ENCODE data around the gene KLHL8. TPM values are rescaled to one million over a fixed set of nuclear protein-coding genes. Genes with fewer than 3 reads are reported as not detected.

The KLHL8 gene
- total RNA-seq, 1 donor from 2014 or later, result 11.5 TPM

- peaks cover 57% of the 10 kb centered on the region for H3K36me3 Mint-ChIP-seq (ENCODE audit: unreplicated experiment)
- H3K27ac Mint-ChIP-seq (ENCODE audit: unreplicated experiment), result no peak overlapping the region
- TF ChIP-seq, protein P1, sequence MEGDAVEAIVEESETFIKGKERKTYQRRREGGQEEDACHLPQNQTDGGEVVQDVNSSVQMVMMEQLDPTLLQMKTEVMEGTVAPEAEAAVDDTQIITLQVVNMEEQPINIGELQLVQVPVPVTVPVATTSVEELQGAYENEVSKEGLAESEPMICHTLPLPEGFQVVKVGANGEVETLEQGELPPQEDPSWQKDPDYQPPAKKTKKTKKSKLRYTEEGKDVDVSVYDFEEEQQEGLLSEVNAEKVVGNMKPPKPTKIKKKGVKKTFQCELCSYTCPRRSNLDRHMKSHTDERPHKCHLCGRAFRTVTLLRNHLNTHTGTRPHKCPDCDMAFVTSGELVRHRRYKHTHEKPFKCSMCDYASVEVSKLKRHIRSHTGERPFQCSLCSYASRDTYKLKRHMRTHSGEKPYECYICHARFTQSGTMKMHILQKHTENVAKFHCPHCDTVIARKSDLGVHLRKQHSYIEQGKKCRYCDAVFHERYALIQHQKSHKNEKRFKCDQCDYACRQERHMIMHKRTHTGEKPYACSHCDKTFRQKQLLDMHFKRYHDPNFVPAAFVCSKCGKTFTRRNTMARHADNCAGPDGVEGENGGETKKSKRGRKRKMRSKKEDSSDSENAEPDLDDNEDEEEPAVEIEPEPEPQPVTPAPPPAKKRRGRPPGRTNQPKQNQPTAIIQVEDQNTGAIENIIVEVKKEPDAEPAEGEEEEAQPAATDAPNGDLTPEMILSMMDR (IDR thresholded peaks at IDR 0.05), result no peak
- no peak overlapping the region for H3K4me3 Mint-ChIP-seq (ENCODE audit: unreplicated experiment)
- no peaks in the 10 kb centered on the region for H3K4me1 Mint-ChIP-seq (ENCODE audit: unreplicated experiment)
- no peak for DNase-seq (ENCODE audit: extremely low spot score, unreplicated experiment)
- no peaks in the 10 kb centered on the region for H3K9me3 Mint-ChIP-seq (ENCODE audit: unreplicated experiment)
- H3K27me3 Mint-ChIP-seq (ENCODE audit: unreplicated experiment), result no peaks in the 10 kb centered on the region
These were observed 86.3 kb downstream of the KLHL8 start for GRCh38 chr4:87134122-87134521.

DNA sequence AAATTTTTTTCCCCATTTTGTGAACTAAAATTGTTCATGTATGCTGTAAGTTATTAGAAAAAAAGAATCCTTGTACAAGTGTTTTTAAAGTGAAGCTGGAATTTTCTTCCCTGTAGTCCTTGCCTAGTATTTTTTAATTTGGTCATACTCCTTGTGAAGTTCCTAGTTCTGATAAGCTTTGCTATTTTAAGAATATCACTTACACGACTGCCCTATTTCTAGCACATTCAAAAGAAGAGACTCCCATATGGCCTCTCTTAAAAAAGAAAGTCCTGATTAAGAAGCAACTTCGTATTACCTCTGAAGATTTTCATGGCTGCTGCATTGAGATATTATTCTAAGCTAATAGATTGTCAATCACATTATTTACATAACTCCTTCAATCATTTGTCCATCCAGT, 87.2 kb downstream of the KLHL8 start:
- H3K36me3 Mint-ChIP-seq (ENCODE audit: unreplicated experiment), result peaks cover 60% of the 10 kb centered on the region
- DNase-seq (ENCODE audit: extremely low spot score, unreplicated experiment), result no peak
- no peaks in the 10 kb centered on the region for H3K4me1 Mint-ChIP-seq (ENCODE audit: unreplicated experiment)
- TF ChIP-seq, protein P1 (IDR thresholded peaks at IDR 0.05), result no peak
- H3K27me3 Mint-ChIP-seq (ENCODE audit: unreplicated experiment), result no peaks in the 10 kb centered on the region
- no peak overlapping the region for H3K27ac Mint-ChIP-seq (ENCODE audit: unreplicated experiment)
- H3K4me3 Mint-ChIP-seq (ENCODE audit: unreplicated experiment), result no peak overlapping the region
- no peaks in the 10 kb centered on the region for H3K9me3 Mint-ChIP-seq (ENCODE audit: unreplicated experiment)

DNA sequence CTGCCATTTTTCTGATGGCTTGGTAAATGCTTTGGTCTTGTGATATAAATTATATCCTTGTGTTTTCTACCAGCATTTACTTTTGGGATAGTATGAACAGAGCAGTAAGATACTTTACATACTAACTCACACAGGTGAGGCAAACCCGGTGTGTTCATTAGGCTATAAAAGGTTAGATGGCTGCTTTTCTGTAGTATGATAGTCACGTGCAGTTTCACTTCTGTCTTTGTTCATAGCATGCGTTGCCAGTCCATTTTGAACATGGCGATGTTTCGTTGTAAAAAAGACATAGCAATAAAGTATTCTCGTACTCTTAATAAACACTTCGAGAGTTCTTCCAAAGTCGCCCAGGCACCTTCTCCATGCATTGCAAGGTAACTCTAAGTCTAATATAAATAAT, 88.4 kb downstream of the KLHL8 start:
- H3K4me3 Mint-ChIP-seq (ENCODE audit: unreplicated experiment), result no peak overlapping the region
- H3K27ac Mint-ChIP-seq (ENCODE audit: unreplicated experiment), result no peak overlapping the region
- H3K27me3 Mint-ChIP-seq (ENCODE audit: unreplicated experiment), result no peaks in the 10 kb centered on the region
- no peaks in the 10 kb centered on the region for H3K4me1 Mint-ChIP-seq (ENCODE audit: unreplicated experiment)
- H3K36me3 Mint-ChIP-seq (ENCODE audit: unreplicated experiment), result peaks cover 64% of the 10 kb centered on the region
- no peak for DNase-seq (ENCODE audit: extremely low spot score, unreplicated experiment)
- H3K9me3 Mint-ChIP-seq (ENCODE audit: unreplicated experiment), result no peaks in the 10 kb centered on the region
- TF ChIP-seq, protein P1 (IDR thresholded peaks at IDR 0.05), result no peak

DNA sequence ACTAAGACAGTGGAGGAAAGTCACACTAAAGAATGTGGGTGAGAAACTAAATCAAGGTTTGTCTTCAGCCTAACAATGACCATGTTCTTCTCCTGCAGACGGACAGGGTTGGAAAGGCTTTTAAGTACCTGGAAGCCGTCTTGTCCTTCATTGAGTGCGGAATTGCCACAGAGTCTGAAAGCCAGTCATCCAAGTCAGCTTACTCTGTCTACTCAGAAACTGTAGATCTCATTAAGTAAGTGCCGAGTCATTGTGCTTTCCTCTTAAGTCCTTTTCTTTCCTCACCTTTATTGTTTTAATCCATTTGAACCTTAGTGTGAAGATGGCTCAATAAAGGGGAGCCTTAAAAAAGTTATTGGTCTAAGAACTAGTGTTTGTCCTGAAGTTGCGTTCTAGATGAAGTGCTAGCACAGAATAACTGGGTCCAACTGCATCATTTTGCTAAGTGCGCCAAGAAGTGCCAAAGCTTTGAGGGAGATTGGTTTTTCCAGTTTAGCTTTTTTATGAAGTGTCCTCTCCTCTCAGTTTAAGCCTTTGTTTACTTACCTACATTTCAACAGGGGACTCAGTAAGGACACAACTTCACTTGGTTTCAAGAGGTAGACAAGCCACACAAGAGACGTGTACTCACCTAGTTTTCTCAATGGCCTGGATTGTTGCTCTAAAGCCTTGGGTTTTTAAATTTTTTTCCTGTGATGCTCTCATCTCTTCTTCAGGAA, 89.3 kb downstream of the KLHL8 start:
- Mint-ChIP-seq H3K4me1 (ENCODE audit: unreplicated experiment) (no peaks in the 10 kb centered on the region), H3K27me3 (ENCODE audit: unreplicated experiment) (no peaks in the 10 kb centered on the region), H3K36me3 (ENCODE audit: unreplicated experiment) (peaks cover 66% of the 10 kb centered on the region), H3K27ac (ENCODE audit: unreplicated experiment) (no peak overlapping the region), H3K9me3 (ENCODE audit: unreplicated experiment) (no peaks in the 10 kb centered on the region), H3K4me3 (ENCODE audit: unreplicated experiment) (no peak overlapping the region)
- DNase-seq (ENCODE audit: extremely low spot score, unreplicated experiment), result no peak
- TF ChIP-seq, protein P1 (IDR thresholded peaks at IDR 0.05), result no peak

DNA sequence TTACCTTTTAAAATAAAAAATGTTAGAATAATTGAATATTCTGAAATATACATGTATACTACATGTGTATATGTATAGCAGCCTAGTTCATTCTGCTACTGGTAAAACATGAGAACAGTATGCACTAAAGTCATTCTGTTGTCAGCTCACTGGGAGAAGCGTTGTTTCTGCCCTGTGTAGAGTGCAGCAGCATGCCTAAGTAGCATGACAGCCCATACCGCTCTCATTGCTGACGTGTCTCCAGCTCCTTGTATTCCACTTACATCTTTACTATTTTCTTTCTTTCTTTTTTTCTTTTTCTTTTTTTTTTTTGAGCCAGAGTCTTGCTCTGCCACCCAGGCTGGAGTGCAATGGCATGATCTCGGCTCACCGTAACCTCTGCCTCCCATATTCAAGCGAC, 90.7 kb downstream of the KLHL8 start:
- Mint-ChIP-seq H3K9me3 (ENCODE audit: unreplicated experiment) (no peaks in the 10 kb centered on the region), H3K27ac (ENCODE audit: unreplicated experiment) (no peak overlapping the region), H3K36me3 (ENCODE audit: unreplicated experiment) (peaks cover 65% of the 10 kb centered on the region), H3K4me3 (ENCODE audit: unreplicated experiment) (no peak overlapping the region), H3K27me3 (ENCODE audit: unreplicated experiment) (no peaks in the 10 kb centered on the region), H3K4me1 (ENCODE audit: unreplicated experiment) (no peaks in the 10 kb centered on the region)
- DNase-seq (ENCODE audit: extremely low spot score, unreplicated experiment), result no peak
- TF ChIP-seq, protein P1 (IDR thresholded peaks at IDR 0.05), result no peak
